Measurements from ENCODE around the gene FLRT2. TPM values are rescaled to one million over a fixed set of nuclear protein-coding genes. Genes with fewer than 3 reads are reported as not detected.

FLRT2 gene, protein sequence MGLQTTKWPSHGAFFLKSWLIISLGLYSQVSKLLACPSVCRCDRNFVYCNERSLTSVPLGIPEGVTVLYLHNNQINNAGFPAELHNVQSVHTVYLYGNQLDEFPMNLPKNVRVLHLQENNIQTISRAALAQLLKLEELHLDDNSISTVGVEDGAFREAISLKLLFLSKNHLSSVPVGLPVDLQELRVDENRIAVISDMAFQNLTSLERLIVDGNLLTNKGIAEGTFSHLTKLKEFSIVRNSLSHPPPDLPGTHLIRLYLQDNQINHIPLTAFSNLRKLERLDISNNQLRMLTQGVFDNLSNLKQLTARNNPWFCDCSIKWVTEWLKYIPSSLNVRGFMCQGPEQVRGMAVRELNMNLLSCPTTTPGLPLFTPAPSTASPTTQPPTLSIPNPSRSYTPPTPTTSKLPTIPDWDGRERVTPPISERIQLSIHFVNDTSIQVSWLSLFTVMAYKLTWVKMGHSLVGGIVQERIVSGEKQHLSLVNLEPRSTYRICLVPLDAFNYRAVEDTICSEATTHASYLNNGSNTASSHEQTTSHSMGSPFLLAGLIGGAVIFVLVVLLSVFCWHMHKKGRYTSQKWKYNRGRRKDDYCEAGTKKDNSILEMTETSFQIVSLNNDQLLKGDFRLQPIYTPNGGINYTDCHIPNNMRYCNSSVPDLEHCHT
- 0.06 TPM for polyA plus RNA-seq (2012; ENCODE audit: missing spikeins)

DNA sequence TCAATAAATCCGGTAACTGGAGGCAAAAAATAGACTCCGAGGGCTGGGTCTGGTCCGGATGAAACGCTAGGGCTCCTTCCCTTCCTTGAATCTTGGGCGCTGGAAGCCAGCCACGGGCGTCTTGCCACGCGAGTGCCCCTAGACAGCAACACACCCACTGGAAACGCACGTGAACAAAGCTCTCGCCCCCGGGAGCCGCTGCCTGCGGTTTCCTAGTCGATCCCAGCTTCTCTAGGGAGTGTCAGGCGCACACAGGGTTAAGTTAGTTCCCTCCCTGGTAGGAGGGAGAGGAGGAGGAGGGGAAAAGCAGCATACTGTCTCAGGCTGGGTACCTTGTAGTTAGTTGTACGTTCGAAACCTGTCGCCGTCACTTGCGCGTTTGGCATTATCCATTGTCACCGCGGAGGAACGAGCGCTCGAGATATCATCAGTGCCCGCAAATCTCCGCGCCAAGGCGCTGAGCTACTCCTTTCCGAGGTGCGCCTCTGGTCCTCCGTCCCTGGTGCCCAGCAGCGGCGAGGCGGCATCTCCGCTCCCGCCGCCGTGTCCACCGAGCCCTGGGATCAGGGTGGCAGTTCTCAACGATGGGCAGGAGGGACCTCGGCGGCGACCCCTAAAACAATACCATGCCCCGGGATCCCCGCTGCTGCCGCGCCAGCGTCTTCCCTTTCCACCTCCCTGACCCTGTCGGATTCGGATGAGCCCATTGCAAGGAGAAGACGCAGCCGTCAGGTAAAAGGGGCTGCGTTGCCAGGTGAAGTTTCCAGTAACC, at the start of gene FLRT2:
Gene FLRT2, plus strand, starts transcription at position 342 of the 772 bp plus-strand sequence. CDS start 91,371 bp downstream, outside the sequence.
- no peak for FAIRE-seq
- no peak for TF ChIP-seq POLR2A (IDR thresholded peaks at IDR 0.05; ENCODE audit: low read depth, low read length)
- no peak for TF ChIP-seq POLR2AphosphoS5 (IDR thresholded peaks at IDR 0.05; ENCODE audit: low read depth, low read length)
- TF ChIP-seq TAF1 (IDR thresholded peaks at IDR 0.05; ENCODE audit: borderline replicate concordance, low read depth, low read length), result no peak
- no peak for DNase-seq (ENCODE audit: insufficient read length)

DNA sequence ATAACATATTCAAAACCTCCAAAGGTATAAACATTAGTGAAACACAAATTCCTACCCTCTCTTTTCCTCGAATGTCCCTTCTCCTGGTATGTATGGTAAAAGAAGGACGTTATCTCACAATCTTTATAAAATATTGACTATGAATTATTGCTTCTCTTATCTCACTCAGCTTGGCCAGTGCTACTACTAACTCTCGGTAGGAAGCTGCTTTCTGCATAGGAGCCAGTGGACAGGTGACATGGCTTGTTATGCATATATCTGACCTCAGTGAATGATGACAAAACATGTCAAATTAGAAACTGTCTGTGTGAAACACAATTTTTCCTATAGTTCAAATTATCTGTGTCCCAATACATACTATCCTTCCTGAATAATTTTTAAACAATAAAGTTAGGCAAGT, 48.5 kb upstream of the FLRT2 start:
- TF ChIP-seq POLR2AphosphoS5 (IDR thresholded peaks at IDR 0.05; ENCODE audit: low read depth, low read length) (no peak), POLR2A (IDR thresholded peaks at IDR 0.05; ENCODE audit: low read depth, low read length) (no peak), TAF1 (IDR thresholded peaks at IDR 0.05; ENCODE audit: borderline replicate concordance, low read depth, low read length) (no peak)
- no peak for FAIRE-seq
- no peak for DNase-seq (ENCODE audit: insufficient read length)

DNA sequence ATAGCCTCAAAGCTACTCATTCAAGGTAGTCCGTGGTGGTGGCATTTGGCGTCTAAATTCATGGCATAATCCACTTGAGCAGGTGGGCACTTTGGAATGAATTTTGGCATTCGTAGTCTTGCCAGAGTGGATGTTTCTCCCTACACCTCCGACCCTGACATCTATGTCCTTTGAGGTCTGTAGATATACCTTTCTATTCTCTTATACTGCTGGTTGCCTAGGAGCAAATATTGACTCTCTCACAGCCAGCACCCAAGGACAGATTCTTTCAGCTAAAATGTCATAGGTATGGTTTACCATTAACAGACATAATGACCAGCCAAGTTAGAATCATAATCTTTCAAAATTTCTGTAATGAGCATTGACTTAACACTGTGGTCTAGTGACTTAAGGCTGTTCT, 47.4 kb upstream of the FLRT2 start:
- TF ChIP-seq POLR2AphosphoS5 (IDR thresholded peaks at IDR 0.05; ENCODE audit: low read depth, low read length), result no peak
- TF ChIP-seq POLR2A (IDR thresholded peaks at IDR 0.05; ENCODE audit: low read depth, low read length), result no peak
- no peak for TF ChIP-seq TAF1 (IDR thresholded peaks at IDR 0.05; ENCODE audit: borderline replicate concordance, low read depth, low read length)
- FAIRE-seq (no peak), DNase-seq (ENCODE audit: insufficient read length) (no peak)

DNA sequence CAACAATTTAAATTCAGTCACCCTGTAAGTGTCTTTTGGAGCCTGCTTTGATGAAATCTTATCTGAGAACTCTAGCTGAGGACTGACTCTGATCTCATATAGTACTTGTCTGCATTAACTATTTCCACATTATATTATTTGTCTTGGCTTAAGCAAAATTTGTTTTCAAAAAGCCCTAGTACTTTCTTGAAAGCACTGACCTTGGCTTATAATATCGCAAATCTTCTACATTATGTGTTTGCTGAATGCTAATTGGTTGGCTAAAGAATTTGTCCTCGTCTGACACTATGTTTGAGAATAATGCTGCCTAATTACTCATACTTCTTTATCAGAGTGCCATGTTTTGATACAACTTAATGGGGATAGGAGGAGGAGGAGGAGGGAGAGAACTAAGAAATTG, 46.9 kb upstream of the FLRT2 start:
- DNase-seq (ENCODE audit: insufficient read length) (no peak), FAIRE-seq (no peak)
- TF ChIP-seq POLR2AphosphoS5 (IDR thresholded peaks at IDR 0.05; ENCODE audit: low read depth, low read length), result no peak
- no peak for TF ChIP-seq TAF1 (IDR thresholded peaks at IDR 0.05; ENCODE audit: borderline replicate concordance, low read depth, low read length)

DNA sequence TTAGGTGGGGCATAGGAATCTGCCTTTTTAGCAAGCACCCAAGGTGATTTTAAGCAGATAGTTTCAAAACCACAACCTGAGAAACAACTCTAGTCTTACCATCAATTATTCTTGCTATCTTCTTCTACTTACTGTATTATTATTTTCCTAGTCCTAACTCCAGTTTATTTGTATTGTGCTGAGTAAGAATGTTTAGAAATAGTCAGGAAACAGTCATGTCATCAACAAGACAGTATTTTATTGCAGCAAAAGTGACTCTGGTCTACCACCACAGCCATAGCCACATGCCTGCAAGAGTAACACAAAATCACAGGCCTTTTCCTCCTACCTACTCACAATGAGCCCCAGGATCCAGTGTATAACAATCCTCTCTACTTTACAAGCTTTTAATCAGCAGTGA, 46.3 kb upstream of the FLRT2 start:
- FAIRE-seq (no peak), DNase-seq (ENCODE audit: insufficient read length) (no peak)
- TF ChIP-seq POLR2AphosphoS5 (IDR thresholded peaks at IDR 0.05; ENCODE audit: low read depth, low read length) (no peak), POLR2A (IDR thresholded peaks at IDR 0.05; ENCODE audit: low read depth, low read length) (no peak), TAF1 (IDR thresholded peaks at IDR 0.05; ENCODE audit: borderline replicate concordance, low read depth, low read length) (no peak)

DNA sequence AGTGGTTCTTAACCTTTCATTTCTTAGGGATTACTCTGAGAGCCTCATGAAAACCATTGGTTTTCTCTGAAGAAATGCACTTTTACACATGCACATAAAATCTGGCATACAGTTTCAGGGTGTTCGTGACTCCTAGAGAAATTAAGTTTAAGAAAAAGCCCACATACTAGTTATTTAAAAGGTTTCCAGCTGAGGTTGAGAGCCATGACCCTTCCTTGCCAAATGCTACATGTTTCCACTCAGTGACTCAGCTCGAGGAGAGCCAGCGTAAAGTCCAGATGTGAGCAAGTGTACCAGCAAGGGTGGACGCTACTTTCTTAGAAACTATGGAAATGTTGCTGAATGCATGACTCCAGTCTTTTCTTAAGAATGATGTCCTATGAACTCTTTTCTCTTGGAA, 42.7 kb upstream of the FLRT2 start:
- TF ChIP-seq POLR2AphosphoS5 (IDR thresholded peaks at IDR 0.05; ENCODE audit: low read depth, low read length), result no peak
- no peak for TF ChIP-seq POLR2A (IDR thresholded peaks at IDR 0.05; ENCODE audit: low read depth, low read length)
- TF ChIP-seq TAF1 (IDR thresholded peaks at IDR 0.05; ENCODE audit: borderline replicate concordance, low read depth, low read length), result no peak
- DNase-seq (ENCODE audit: insufficient read length), result no peak

DNA sequence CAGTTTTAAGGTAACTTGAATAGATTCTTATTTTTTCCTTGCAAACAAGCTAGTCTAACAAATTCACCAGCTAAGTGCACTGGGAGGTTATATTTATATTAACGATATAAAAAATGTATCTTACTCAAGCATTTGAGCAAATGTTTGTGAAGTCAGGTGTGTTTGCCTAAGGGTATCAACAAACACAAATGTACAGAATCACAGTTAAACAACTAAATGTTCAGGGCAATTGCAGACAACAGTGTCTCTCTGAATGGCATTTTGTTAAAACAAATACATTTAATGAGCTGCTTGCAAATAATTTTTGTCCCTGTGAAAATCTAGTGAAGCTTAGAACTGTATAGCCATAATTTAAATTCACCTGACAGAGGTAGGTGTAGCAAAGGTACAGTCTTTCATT, 28.2 kb upstream of the FLRT2 start:
- FAIRE-seq (no peak), DNase-seq (ENCODE audit: insufficient read length) (no peak)
- TF ChIP-seq POLR2A (IDR thresholded peaks at IDR 0.05; ENCODE audit: low read depth, low read length), result no peak
- no peak for TF ChIP-seq TAF1 (IDR thresholded peaks at IDR 0.05; ENCODE audit: borderline replicate concordance, low read depth, low read length)
- TF ChIP-seq POLR2AphosphoS5 (IDR thresholded peaks at IDR 0.05; ENCODE audit: low read depth, low read length), result no peak

More for the DNA sequence above, 42.7 kb upstream of the FLRT2 start:
- FAIRE-seq, result no peak

DNA sequence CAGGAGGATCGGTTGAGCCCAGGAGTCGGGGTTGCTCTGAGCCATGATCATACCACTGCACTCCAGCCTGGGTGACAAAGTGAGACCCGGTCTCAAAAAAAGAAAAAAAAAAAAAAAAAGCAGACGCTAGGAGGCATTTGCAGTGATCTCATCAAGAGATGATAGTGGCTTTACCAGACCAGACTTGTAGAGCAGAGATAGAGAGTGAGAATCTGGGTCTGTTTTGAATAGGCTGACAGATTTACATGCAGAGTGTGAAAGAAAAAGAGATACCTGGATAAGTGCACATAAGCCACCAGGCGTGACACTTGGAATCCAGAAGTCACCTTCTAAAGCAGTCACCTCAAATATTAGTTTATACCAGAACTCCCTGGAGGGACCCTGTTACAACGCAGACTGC, 21.1 kb upstream of the FLRT2 start:
- FAIRE-seq, result no peak
- TF ChIP-seq POLR2AphosphoS5 (IDR thresholded peaks at IDR 0.05; ENCODE audit: low read depth, low read length) (no peak), TAF1 (IDR thresholded peaks at IDR 0.05; ENCODE audit: borderline replicate concordance, low read depth, low read length) (no peak), POLR2A (IDR thresholded peaks at IDR 0.05; ENCODE audit: low read depth, low read length) (no peak)

DNA sequence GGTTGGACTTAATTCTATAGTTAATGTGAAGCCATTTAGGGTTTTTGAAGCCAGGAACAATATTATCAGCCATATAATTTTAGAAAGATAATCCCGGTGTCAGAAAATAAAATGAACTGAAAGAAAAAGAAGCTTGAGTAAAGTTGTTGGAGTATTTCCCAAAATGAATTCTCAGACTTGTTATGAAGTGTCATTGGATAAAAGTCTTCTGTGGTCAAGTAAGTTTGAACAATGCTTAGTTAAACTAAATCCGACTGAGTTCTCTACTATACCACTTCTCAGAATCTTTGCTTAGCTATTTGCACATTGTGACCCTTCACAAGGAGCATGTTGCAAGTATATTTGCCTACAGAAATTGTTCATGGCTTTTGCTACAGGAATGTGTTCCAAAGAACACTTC, 17.5 kb upstream of the FLRT2 start:
- TF ChIP-seq TAF1 (IDR thresholded peaks at IDR 0.05; ENCODE audit: borderline replicate concordance, low read depth, low read length) (no peak), POLR2AphosphoS5 (IDR thresholded peaks at IDR 0.05; ENCODE audit: low read depth, low read length) (no peak), POLR2A (IDR thresholded peaks at IDR 0.05; ENCODE audit: low read depth, low read length) (no peak)
- FAIRE-seq (no peak), DNase-seq (ENCODE audit: insufficient read length) (no peak)

More for the DNA sequence above, 21.1 kb upstream of the FLRT2 start:
- DNase-seq (ENCODE audit: insufficient read length), result no peak

DNA sequence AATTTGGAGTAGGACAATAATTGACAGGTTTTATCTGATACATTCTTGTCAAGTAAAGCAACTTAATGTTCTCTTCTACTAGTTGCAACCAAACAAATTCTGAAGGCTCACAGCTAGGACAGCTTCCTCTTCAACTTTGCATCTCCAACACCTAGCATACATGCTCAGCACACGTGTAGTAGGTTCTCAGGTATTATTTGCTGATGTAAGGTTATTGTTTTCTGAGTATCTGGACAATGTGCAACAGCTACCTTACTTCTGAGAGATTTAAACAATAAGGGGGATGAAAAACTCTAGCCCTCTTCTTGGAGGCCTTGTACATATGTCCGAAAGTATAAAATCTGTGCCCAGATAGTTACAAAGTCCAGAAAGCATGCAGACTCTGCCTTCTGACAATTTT, 15.5 kb upstream of the FLRT2 start:
- FAIRE-seq (no peak), DNase-seq (ENCODE audit: insufficient read length) (no peak)
- TF ChIP-seq POLR2A (IDR thresholded peaks at IDR 0.05; ENCODE audit: low read depth, low read length), result no peak
- TF ChIP-seq TAF1 (IDR thresholded peaks at IDR 0.05; ENCODE audit: borderline replicate concordance, low read depth, low read length), result no peak
- no peak for TF ChIP-seq POLR2AphosphoS5 (IDR thresholded peaks at IDR 0.05; ENCODE audit: low read depth, low read length)
